ENCODE data around the gene CHAF1B.
A peak's percentile ranks its signal among the peaks of the same experiment; 100 is the strongest.

Gene CHAF1B

GRCh38 chr21:36433059-36433709, 48.0 kb downstream of the CHAF1B start:
- no peak for DNase-seq (ENCODE audit: low read depth)
- TF ChIP-seq CTCF (conservative IDR thresholded peaks at IDR 0.05; ENCODE audit: low read depth, low read length), result no peak
- no peak overlapping the region for H3K4me3 ChIP-seq (ENCODE audit: low read depth, low read length)

DNA sequence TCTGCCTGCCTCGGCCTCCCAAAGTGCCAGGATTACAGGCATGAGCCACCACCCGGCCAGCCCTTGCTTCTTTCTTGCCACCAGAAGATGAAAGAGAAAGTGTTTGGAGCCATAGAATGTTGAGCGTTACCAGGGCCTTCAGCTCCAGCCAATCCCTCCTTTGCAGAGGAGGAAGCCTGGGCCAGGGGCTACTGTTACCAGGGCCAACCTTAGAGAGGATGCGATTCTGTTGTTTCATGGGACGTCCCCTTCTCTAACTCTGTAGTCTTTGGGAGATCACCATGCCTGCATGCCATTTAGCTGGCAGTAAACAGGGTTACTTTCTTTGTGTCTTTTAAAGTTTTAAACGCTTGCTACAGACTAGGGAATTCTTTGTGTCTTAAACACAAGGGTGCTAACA, 49.0 kb downstream of the CHAF1B start:
- no peak overlapping the region for H3K4me3 ChIP-seq (ENCODE audit: low read depth, low read length)
- no peak for DNase-seq (ENCODE audit: low read depth)
- TF ChIP-seq CTCF (conservative IDR thresholded peaks at IDR 0.05; ENCODE audit: low read depth, low read length), result no peak

DNA sequence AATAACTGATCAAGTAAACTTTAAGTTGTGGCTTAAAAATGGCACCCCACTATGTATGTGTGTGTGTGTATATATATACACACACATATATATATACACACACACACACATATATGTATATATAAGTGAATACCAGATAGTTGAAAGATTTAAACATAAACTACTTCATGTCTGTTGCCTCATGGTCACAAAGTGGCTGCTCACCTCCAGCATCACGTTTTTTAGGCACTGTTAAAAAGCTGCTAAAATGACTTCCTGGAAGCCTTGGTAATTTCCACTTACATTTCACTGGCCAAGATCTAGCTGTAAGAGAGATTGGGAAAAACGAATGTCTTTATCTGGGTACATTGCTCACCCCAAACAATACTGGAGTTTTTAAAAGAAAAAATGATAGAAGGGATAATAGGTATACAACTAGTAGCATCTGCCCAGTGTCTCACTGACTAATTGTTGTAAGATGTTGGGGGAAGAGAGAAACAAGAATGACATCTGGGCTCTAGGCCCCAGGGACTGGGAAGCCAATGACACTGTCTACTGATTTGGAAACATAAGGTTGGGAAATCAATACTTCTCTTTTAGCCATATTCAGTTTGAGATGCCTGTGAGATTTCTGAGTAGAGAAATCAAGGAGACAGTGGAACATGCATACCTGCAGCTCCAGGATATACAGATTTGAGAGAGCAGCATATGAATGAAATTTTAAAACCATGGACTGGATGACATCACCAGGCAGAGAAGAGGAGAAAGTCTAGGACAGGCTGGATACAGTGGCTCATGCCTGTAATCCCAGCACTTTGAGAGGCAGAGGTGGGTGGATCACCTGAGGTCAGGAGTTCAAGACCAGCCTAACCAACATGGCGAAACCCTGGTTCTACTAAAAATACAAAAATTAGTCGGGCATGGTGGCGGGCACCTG, 51.9 kb downstream of the CHAF1B start:
- H3K4me3 ChIP-seq (ENCODE audit: low read depth, low read length), result no peak overlapping the region
- no peak for TF ChIP-seq CTCF (conservative IDR thresholded peaks at IDR 0.05; ENCODE audit: low read depth, low read length)
- no peak for DNase-seq (ENCODE audit: low read depth)

DNA sequence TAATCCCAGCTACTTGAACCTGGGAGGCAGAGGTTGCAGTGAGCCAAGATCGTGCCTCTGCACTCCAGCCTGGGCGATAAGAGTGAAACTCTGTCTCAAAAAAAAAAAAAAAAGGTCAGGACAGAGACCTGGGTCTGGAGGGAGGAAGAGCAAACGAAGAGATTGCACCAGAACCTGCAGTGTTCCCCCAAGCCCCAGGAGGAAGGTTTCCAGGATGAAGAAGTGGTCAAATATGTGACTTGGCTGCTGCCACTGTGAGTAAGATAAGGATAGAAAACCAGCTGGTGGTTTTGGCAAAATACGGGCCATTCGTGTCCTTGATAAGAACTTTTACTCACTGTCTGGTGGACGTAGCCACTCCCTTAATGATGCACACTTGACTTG, 52.5 kb downstream of the CHAF1B start:
- no peak for TF ChIP-seq CTCF (conservative IDR thresholded peaks at IDR 0.05; ENCODE audit: low read depth, low read length)
- H3K4me3 ChIP-seq (ENCODE audit: low read depth, low read length), result no peak overlapping the region
- DNase-seq (ENCODE audit: low read depth), result peak; percentile 56

- no peak for DNase-seq (ENCODE audit: low read depth)
- no peak overlapping the region for H3K4me3 ChIP-seq (ENCODE audit: low read depth, low read length)
- no peak for TF ChIP-seq CTCF (conservative IDR thresholded peaks at IDR 0.05; ENCODE audit: low read depth, low read length)
Measured at GRCh38 chr21:36441715-36442114, 56.5 kb downstream of the CHAF1B start.

- DNase-seq (ENCODE audit: low read depth), result peak; percentile 76
- H3K4me3 ChIP-seq (ENCODE audit: low read depth, low read length), result no peak overlapping the region
- TF ChIP-seq CTCF (conservative IDR thresholded peaks at IDR 0.05; ENCODE audit: low read depth, low read length), result no peak
Measured at GRCh38 chr21:36446301-36446700, 61.1 kb downstream of the CHAF1B start.
